Upper lobe of right lung (tissue), 1 donor: ENCODE results near the gene EHD2. TPM values are rescaled to one million over a fixed set of nuclear protein-coding genes. Genes with fewer than 3 reads are reported as not detected.

ENCODE experiments used
- total RNA-seq: library from RNA; stranded (reverse); fragmentation: NEBNext Ultra II Directional; extraction: Animal tissue kit (Norgen Biotek cat#: 25700); gene quantifications from one replicate; pipeline ENCODE4 v1.2.1, GENCODE V29; 2021
- donor health status: DM: no; HTN: yes; CAD: no; lungs with severe emphysema.

EHD2 gene
- total RNA-seq, 1 donor from 2014 or later, result 210 TPM

Other genes starting within 250 kb of the EHD2 start
- 0.23 TPM for gene SLC8A2, start 241.5 kb upstream of the EHD2 start, total RNA-seq
- gene KPTN, start 229.2 kb upstream of the EHD2 start, total RNA-seq, result 9.3 TPM
- 134 TPM for gene NAPA, start 198.4 kb upstream of the EHD2 start, total RNA-seq
- 0.26 TPM for gene ZNF541, start 140.3 kb upstream of the EHD2 start, total RNA-seq
- 15.9 TPM for gene BICRA, start 104.3 kb upstream of the EHD2 start, total RNA-seq
- 260 TPM for gene NOP53, start 32.1 kb downstream of the EHD2 start, total RNA-seq
- 262 TPM for gene SELENOW, start 65.3 kb downstream of the EHD2 start, total RNA-seq
- not detected for gene TPRX1, start 91.1 kb downstream of the EHD2 start, total RNA-seq
- gene CRX, start 108.5 kb downstream of the EHD2 start, total RNA-seq, result not detected
- gene TPRX2, start 145.8 kb downstream of the EHD2 start, total RNA-seq, result not detected
- gene SULT2A1, start 172.9 kb downstream of the EHD2 start, total RNA-seq, result not detected